ENCODE results near the gene SAMD11.
"Not testable (repeated sequence)": the region's sequence is repeated elsewhere in the genome, so short reads cannot be mapped to it uniquely, and the experiment has no call there.

The SAMD11 gene

DNA sequence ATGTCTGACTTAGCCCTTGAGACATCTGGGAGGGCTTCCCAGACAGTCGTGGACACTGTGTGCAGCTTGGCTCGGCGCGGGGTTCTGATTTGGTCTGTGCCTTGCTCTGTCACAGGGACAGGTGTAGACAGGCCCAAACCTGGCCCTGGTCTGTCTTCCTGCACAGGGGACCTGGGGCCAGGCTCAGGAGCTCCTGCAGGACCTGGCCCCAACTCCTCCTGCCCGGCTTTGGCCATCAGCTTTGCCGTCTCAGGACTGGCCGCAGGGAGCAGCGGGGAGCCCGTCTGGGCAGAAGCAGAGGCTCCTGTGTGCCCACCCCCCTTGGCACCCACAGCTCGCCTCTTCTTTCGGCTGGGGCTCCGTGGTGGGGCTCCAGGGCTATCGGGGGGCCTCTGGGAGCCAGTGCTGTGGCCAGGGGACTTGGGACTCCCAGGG lies 56.4 kb downstream of the SAMD11 start:
- DNase-seq, result no peak

DNA sequence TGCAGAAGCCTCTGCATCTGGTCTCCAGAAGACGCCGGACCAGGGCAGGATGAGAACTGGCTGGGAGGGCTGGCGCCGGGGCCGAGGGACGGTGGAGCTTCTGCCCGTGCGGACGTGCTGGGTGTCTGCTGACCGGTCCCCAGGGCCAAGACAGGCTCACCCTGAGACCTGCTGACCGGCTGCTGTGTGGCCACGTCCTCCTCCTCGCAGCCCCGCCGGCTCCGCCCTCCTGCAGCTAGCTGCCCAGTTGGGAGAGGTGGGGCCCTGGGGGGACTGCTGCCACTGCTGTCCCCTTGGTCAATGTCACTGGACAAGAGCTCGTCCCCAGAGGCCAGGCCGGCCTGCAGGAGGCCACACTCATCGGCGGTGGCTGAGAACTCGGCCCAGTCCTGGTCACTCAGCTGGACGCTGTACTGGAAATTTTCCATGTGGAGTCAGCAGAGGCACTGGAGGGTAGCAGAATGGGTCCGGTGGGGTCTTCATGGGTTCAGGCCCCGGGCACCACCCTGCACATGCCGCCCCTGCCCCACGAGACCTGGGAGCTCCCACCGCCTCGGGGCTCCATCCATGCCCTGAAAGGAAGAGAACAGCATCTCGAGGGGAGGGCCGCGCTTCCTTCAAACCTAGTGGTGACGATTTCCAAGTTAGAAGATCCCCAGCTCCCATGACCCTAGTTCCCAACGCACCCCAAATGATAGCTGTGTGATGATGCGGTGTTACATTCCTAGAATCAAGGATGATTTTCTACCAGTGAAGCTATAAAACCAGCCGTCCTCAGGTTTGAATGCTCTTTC lies 57.1 kb downstream of the SAMD11 start:
- DNase-seq, result no peak

- DNase-seq, result no peak
These were observed 57.8 kb downstream of the SAMD11 start for GRCh38 chr1:981491-981954.

- DNase-seq, result no peak
These were observed 58.3 kb downstream of the SAMD11 start, which contains the start of gene PERM1 for GRCh38 chr1:981955-982558. Gene PERM1, minus strand, starts transcription at chr1:982093. Its CDS starts 1,064 bp downstream, at chr1:981029.

GRCh38 chr1:982765-983436 lies 59.2 kb downstream of the SAMD11 start:
- DNase-seq, result no peak

- peak in 5 of 6 experiments; percentile 28 to 69 (median 42) for DNase-seq
These were observed 60.2 kb downstream of the SAMD11 start for GRCh38 chr1:983798-984475.

- no peak for DNase-seq
These were observed 60.7 kb downstream of the SAMD11 start for GRCh38 chr1:984476-984814.

GRCh38 chr1:985126-985525 lies 61.4 kb downstream of the SAMD11 start:
- no peak for DNase-seq

DNA sequence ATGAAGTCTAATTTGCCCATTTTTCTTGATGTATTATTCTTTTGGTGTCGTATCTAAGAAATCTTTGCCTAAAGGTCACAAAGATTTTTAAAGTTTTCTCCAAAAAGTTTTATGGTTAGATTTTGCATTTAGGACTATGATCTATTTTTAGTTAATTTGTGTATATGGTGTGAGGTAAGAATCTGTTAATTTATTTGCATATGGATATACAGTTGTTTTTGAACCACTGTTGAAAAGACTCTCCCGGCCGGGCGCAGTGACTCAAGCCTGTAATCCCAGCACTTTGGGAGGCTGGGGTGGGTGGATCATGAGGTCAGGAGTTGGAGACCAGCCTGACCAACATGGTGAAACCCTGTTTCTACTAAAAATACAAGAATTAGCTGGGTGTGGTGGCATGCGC lies 64.3 kb downstream of the SAMD11 start:
- not testable (repeated sequence) for DNase-seq

GRCh38 chr1:991275-991674 lies 67.6 kb downstream of the SAMD11 start:
- DNase-seq, result not testable (repeated sequence)

DNA sequence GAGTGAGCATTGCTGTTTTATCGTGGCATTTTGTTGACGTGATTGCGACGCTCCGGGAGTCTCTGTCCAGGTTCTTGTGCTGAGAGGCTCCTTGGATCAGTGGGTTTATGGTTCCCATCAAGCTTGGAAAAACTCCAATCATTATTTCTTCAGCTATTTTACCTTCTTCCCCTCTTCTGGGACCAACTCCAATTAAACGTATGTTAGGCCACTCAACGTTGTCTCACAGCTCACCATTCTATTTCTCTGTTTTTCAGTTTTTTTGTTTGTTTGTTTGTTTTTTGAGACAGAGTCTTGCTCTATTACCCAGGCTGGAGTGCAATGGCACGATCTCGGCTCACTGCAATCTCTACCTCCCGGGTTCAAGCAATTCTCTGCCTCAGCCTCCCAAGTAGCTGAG lies 68.2 kb downstream of the SAMD11 start:
- no peak for DNase-seq

- DNase-seq, result no peak
These were observed 68.6 kb downstream of the SAMD11 start for GRCh38 chr1:992362-992761.

- DNase-seq, result no peak
These were observed 69.8 kb downstream of the SAMD11 start for GRCh38 chr1:993379-993995.

All from stimulated activated naive CD4-positive, alpha-beta T cell (primary cell).